RPMI8226 (cell line): ENCODE results near the gene LMNB1.

ENCODE experiments used
- DNase-seq: peaks from one replicate; pipeline ENCODE4 v3.0.0-alpha.2; 2015

LMNB1 gene

GRCh38 chr5:126857472-126858410 lies 80.8 kb downstream of the LMNB1 start:
- DNase-seq: no peak

GRCh38 chr5:126858441-126858840 lies 81.5 kb downstream of the LMNB1 start:
- DNase-seq: no peak

- DNase-seq: no peak
Measured at GRCh38 chr5:126863402-126863801, 86.5 kb downstream of the LMNB1 start.

- DNase-seq: no peak
Measured at GRCh38 chr5:126864042-126864688, 87.2 kb downstream of the LMNB1 start.

- no peak for DNase-seq
Measured at GRCh38 chr5:126865299-126865698, 88.4 kb downstream of the LMNB1 start.

GRCh38 chr5:126866851-126867636 lies 90.1 kb downstream of the LMNB1 start:
- peak; percentile 40 for DNase-seq

- DNase-seq: no peak
Measured at GRCh38 chr5:126868338-126869004, 91.5 kb downstream of the LMNB1 start.

- no peak for DNase-seq
Measured at GRCh38 chr5:126869005-126869451, 92.1 kb downstream of the LMNB1 start.

- DNase-seq: no peak
Measured at GRCh38 chr5:126871441-126871840, 94.5 kb downstream of the LMNB1 start.

- no peak for DNase-seq
Measured at GRCh38 chr5:126872561-126873354, 95.8 kb downstream of the LMNB1 start.

- no peak for DNase-seq
Measured at GRCh38 chr5:126875303-126875785, 98.4 kb downstream of the LMNB1 start.

- DNase-seq: no peak
Measured at GRCh38 chr5:126877602-126878001, 100.7 kb downstream of the LMNB1 start.

- no peak for DNase-seq
Measured at GRCh38 chr5:126878085-126878484, 101.1 kb downstream of the LMNB1 start.

- DNase-seq: no peak
Measured at GRCh38 chr5:126878634-126879033, 101.7 kb downstream of the LMNB1 start.

- no peak for DNase-seq
Measured at GRCh38 chr5:126881821-126882600, 105.1 kb downstream of the LMNB1 start.

GRCh38 chr5:126883564-126884245 lies 106.8 kb downstream of the LMNB1 start:
- DNase-seq: no peak

- no peak for DNase-seq
Measured at GRCh38 chr5:126884269-126884819, 107.4 kb downstream of the LMNB1 start.
